Measurements from ENCODE around the gene KLHL29.

KLHL29 gene

GRCh38 chr2:23689131-23689700, 304.2 kb downstream of the KLHL29 start:
- DNase-seq, result no peak

DNA sequence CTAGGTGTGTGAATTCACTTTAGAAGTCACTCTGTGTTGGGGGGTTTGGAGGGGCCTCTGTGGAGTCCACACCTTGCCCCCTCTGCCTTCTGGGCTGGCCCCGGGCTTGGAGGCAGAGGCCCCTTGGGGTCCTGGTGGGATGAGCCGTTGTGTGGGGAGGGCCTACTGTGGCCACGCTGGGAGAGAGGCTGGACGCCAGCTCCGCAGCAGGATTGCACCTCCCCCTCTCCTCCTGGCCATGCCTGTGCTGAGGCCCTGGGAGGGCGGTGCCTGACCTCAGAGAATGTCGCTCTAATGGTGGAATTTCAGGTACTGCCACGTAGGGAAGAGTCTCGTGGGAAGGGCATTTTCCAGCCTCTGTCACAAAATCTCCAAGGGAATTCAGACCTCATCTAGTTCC, 304.9 kb downstream of the KLHL29 start:
- DNase-seq, result no peak

DNA sequence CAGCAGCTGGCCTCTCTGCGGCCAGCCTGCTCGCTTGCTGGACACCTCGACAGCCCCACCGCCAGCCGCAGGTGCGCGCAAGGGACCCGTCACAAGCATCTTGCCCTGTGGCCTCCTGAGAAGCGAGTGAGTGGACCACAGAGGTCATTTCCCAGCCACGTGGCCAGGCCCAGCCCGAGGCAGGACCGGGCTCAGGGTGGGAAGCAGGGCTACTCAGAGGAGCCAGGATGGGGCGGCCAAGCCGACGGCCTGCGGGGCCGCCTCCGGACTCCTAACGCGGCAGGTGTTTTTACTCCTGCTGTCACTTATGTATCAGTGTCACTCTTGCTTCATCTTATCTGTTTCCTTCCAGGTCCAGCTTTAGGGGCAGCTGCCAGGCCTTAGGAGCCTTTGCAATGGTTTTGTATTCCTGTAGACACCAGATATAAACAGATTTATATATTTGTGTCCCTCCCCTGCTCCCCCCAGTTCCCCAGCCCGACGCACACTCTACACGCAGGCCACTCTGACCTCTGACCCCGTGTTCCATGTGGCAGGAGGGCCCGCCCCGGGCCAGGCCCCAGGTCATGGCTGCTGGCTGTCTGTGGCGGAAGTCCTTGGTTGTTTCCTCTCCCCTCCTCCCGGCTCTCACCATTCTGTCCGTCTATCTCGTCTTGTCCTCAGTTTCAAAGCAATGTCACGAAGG, 305.6 kb downstream of the KLHL29 start:
- DNase-seq, result no peak

DNA sequence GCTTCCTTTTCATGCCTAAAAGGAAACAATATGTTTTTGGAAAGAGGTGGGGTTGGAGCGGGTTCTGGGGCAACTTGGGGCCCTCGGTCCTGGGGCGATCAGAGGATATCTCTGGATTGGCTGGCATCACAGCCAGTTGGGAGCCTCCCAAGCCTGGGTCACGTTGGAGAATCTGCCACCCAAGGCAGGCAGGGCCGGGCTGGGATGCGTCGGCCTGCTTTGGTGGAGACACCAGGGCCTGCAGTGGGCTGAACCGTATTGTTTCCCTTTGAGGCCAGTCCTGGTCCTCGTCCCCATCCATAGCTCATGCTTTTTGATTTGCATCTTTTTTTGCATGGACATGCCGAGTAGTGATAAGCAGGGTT, 306.1 kb downstream of the KLHL29 start:
- no peak for DNase-seq

DNA sequence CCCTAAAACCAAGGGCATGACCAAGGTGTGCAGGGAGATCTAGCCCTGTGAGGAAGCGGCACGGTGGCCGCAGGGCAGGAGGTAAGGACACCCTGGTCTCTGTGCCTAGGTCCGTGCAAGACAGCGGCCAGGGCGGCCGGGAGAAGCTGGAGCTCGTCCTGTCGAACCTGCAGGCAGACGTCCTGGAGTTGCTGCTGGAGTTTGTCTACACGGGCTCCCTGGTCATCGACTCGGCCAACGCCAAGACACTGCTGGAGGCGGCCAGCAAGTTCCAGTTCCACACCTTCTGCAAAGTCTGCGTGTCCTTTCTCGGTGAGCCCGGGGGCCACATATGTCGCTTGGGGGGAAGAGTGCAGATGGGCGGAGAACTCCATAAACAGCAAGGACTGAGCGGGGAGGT, 306.6 kb downstream of the KLHL29 start:
- DNase-seq, result no peak

- DNase-seq, result no peak
Measured at GRCh38 chr2:23692263-23692662, 307.3 kb downstream of the KLHL29 start.

DNA sequence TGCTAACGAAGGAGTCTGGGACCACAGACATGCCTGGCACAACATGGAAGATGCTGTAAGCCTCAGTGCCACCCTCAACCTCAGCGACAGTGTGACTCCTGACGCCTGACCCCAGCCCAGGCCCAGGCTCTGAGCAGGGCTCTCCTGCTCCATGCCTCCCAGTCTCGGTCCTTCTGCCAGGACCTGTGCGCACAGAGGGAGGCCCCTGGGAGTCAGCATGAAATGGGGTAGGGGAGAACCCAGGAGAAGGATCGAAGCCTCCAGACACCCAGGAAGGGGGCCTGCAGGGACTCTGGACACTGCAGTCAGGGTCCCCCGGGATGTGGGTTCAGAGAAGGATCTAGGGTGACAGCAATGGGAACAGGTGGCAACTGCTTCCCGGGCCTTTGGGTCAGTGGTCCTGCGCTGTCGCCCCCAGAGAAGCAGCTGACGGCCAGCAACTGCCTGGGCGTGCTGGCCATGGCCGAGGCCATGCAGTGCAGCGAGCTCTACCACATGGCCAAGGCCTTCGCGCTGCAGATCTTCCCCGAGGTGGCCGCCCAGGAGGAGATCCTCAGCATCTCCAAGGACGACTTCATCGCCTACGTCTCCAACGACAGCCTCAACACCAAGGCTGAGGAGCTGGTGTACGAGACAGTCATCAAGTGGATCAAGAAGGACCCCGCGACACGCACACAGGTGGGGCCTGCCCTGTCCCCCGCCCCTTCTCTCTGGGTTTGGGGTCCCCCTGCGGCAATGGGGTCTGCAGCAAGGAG, 308.0 kb downstream of the KLHL29 start:
- DNase-seq, result no peak

- no peak for DNase-seq
Measured at GRCh38 chr2:23693606-23693951, 308.6 kb downstream of the KLHL29 start.

DNA sequence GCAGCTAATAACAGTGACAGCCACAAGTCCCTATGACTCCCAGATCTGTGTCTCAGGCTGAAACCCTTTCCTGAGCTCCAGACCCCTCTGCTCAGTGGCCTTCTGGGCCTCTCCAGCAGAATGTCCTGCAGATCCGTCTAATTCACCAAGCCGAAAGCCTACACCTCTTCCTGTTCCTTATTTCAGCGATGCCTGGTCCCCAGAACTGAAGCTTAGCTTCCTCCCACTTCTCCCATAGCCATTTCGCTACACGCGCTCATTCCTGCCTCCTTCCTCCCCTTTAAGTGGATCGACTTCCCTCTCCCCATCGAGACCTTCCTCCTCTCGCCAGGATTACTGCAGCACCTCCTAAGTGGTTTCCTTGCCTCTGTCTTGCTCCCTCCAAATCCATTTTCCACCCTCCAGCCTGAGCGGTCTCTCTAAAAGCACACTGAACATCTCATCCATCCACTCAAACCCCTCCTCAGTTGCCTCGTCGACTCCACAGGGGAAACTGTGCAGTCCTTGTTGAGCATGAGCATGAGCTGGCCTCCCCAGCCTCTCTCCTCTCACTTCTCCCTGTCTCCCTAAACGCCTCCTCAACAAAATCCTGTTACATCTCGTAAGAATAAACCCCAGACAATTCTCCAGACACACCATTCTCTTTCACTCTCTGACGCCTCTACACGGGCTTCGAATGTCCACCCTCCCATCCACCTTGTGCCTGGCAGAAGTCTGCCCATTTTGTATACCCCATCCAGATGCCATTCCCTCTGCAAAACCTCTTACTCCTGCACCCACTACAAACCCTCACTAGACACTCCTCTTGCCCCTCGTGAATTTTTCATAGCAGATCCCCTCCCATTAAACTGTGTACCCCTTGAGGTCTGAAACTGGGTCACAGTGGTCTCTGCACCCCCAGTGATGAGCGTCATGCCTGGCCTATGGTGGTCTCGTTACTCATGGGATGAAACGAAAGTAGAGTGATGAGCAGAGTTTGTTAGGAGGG, 309.4 kb downstream of the KLHL29 start:
- no peak for DNase-seq

GRCh38 chr2:23695214-23695889, 310.4 kb downstream of the KLHL29 start:
- no peak for DNase-seq

- no peak for DNase-seq
Measured at GRCh38 chr2:23695890-23696751, 311.1 kb downstream of the KLHL29 start.

DNA sequence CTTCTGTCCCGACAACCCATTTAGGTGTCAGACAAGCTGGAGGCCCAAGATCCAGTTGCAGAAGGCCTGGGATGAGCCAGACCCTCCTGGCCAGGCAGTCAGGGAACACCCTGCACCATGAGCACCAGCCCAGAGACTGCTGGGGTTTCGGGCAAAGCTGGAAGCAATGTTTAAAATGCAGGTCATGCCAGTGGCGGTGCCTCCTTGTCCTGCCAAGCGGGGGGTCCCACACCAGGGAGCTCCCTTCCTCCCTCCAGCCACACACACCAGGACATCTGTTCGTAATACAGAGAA, 311.7 kb downstream of the KLHL29 start:
- no peak for DNase-seq

DNA sequence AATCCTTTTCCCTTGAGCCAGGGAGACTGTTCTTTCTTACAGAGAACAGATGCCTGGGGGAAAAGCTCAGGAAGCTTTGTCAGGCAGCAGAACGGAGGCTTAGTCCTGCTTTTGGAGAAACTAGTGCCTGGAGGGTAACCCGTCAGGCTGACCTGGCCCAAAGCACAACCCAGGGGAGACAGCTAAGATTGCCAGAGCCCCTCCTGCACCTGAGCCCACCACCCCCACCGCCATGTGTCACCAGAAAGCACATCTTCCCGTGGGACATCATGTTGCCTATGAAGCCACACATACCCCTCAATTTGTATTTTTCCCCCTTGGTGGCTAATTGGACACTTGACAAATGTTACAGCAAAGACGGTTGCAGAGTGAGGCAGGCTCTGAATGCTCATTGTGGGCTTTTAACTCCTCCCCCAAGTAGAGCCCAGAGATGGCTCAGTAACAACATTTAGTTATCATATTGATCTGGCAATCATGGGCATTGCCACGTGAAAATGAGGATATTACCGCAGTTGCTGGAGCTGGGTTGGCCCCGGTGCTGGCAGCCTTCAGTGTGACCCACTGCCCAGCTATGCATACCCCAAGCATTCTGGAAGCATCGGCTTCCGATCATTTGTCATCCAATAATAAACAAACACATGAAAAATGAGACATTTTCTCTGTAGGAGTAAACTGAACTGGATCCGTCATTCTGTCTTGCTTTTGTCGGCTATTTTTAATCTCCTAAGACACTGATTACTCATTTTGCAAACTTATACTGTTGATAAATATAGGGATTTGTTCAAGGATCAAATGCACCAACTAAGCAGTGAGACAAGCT, 312.5 kb downstream of the KLHL29 start:
- DNase-seq, result no peak

DNA sequence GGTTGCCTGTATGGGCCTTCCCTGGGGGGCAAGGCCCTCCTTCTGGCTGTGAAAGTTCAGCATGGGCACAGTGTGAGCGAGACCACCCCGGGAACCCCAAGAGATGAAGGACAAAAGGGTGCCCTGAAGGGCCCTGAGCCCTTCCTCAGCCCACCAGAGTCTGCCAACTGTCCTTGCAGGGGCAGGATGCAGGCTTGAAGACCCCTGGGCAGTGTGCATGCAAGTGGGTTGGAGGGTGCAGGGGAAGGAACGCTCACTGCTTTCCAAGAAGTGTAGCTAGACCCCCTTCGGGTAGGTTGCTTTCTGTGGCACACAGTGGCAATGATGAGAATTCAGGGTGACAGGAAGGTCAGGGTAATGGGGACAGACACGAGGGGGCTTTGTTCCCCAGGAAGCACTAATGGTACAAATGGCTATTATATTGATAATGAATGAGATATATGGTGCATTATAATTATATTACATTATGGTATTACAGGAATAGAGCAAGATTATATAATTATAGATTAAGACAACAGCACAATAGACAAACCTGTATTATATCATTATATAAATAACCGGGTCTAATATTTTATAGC, 313.2 kb downstream of the KLHL29 start:
- DNase-seq, result no peak

- no peak for DNase-seq
Measured at GRCh38 chr2:23698721-23699579, 314.0 kb downstream of the KLHL29 start.

DNA sequence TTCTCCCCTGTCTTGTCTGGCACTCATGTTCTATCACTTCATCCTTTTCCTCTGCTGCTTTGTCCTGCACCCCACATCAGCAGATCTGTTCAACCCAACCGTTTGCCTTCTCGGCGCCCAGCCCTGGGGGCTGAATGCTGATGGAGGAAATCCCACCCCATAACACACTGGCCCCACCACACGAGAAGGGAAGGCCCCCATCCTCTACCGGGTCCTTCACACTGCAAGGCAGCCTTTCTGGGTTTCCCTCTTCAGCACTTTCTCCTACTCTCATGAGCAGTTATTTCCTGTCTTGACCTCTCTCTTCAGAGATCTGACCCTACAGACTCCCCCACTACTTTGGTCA, 314.6 kb downstream of the KLHL29 start:
- no peak for DNase-seq

GRCh38 chr2:23700627-23701026, 315.6 kb downstream of the KLHL29 start:
- DNase-seq, result peak in 1 of 2 donors; percentile 6

GRCh38 chr2:23703037-23703582, 318.1 kb downstream of the KLHL29 start:
- DNase-seq, result no peak

All from stimulated activated CD4-positive, alpha-beta T cell treated with anti-CD3 and anti-CD28 coated beads, Interleukin-2, amount 100 ng/mL, for 24 hours (primary cell).